Mammary epithelial cell (primary cell): ENCODE results near the gene SH2D2A.

ENCODE experiments used
- CTCF ChIP-seq, 2 donors: IDR thresholded peaks in 1 of 2; conservative IDR thresholded peaks in 1 of 2; 2 replicates each; pipeline ENCODE4 v1.5.1; 2011 to 2012; ENCODE audit warnings: inconsistent platforms in 2 of 2, low read length in 2 of 2, mild to moderate bottlenecking in 2 of 2, control low read depth in 1 of 2, low read depth in 1 of 2; ENCODE audit not compliant: insufficient read depth in 1 of 2; ENCODE audit errors: extremely low read depth in 1 of 2
- EZH2 ChIP-seq: IDR thresholded peaks from 2 replicates; pipeline ENCODE4 v1.6.1; 2012; ENCODE audit warnings: low read length, inconsistent platforms, borderline replicate concordance

GRCh38 chr1:156851779-156852417 is 35.2 kb upstream of the SH2D2A start:
- TF ChIP-seq CTCF (conservative IDR thresholded peaks at IDR 0.05 in 1 of 2, IDR thresholded peaks at IDR 0.05 in 1 of 2; ENCODE audit: extremely low read depth in 1 of 2, insufficient read depth in 1 of 2, low read depth in 1 of 2, low read length in 2 of 2): no peak
- no peak for TF ChIP-seq EZH2
